Renal cortical epithelial cell (primary cell): ENCODE results near the gene ZNF334. TPM values are rescaled to one million over a fixed set of nuclear protein-coding genes. Genes with fewer than 3 reads are reported as not detected.

Experiments
- DNase-seq: peaks from one replicate; pipeline ENCODE4 v3.0.0-alpha.2; 2011; ENCODE audit warnings: low read depth
- total RNA-seq: library from RNA; depleted of rRNA; stranded (reverse); fragments of >200 nt; gene quantifications from 2 replicates; pipeline ENCODE4 v1.2.3, GENCODE V29; 2014

Gene ZNF334
- total RNA-seq = 1.7 and 8.1 TPM in 2 replicates

DNA sequence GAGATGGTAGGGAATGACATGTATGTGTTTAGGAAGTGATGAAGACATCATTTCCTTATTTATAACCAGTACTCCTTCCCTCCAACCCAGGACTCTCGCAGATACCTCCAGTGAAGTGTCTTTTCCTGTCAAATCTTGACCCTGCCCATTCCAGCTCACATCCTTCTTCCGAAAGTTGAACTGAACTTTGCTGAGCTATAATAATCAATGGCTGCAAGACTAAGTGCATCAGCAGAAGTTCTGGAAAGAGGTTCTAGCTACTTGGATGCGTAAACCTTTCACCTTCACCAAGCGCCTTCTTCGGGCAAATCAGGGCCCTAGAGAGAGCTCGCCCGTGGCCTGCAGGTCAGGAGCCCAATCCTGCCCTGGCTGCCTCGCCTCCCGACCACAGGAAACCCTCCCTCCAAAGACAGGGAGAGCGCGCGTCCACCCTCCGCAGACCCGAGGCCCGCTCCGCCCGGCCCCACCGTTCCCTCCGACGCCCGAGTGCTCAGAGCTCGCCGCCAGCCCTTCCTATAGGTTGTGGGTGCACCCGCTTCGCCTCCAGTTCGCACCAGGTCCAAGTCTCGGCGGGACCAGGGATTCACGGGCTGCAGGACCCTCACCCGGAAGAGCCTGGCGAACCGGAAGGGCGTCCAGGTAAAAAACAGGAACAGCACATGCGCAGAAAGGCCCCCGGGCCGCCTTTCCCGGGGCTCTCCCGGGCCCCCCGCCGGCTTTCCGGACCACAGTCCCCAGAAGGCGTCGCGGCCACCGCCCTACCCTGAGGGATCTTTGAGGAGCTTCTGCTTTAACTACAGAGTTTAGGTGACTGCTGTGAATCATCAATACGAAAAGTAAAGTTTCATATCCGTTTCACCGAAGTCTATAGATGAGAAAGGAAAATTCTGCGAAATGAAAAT is at the start of gene ZNF334:
ZNF334 (minus strand) TSS at position 617 of the 902 bp plus-strand sequence. CDS start 1,457 bp downstream, outside the sequence.
- DNase-seq = peak; percentile 60

DNA sequence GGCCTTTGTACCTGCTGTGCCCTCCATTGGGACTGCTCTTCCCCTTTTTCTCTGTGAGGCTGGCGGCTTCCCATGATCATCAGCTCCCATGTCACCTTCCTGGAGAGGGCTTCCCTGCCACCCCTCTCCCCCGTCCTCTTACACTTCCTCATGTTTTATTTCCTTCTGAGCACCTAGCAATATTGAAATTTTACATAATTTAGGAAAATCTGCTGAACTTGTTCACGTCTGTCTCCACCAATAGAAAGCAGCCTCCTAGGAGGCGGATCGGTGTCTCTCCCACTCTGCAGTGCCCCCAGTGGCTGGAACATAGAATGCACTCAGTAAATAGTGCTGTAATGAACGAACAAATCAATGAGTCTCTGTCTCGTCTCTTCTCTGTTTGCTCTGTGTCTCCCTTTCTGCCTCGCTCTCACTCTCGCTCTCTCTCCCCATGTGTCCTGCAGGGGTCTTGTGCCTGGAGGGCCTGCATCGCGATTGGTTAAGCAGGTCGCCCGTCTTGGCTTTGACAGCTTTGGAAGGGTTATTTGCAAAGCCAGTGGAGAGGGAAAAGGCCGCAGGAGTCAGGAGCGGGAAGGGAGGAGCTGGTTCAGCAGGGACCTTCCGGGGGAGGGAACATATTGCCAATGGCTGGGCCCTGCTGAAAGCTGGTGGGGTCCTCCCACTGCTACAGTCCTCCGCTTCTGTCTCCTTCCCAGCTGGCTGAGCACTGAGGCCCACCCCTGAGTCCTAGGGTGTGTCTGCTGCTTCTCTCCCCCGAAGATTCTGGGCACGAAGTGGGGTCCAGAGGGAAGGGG is 49.2 kb upstream of the ZNF334 start:
- DNase-seq = peak; percentile 42

DNA sequence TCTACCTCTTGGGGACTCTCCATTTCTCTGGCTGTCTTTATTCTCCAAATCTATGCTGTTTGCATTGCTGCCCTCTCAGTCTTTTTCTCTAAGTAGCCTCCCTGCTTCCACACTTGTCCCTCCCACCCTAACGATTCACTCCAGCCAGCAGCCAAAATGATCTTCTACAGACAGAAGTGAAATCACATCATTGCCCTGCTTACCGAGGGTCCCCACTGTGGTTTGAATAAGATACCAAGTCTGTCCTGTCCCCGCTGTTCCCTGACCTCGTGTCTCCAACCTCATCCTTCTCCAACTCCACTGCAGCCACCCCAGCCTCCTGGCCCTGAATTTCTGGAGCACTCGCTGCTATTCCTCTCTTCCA is 48.6 kb upstream of the ZNF334 start:
- no peak for DNase-seq

DNA sequence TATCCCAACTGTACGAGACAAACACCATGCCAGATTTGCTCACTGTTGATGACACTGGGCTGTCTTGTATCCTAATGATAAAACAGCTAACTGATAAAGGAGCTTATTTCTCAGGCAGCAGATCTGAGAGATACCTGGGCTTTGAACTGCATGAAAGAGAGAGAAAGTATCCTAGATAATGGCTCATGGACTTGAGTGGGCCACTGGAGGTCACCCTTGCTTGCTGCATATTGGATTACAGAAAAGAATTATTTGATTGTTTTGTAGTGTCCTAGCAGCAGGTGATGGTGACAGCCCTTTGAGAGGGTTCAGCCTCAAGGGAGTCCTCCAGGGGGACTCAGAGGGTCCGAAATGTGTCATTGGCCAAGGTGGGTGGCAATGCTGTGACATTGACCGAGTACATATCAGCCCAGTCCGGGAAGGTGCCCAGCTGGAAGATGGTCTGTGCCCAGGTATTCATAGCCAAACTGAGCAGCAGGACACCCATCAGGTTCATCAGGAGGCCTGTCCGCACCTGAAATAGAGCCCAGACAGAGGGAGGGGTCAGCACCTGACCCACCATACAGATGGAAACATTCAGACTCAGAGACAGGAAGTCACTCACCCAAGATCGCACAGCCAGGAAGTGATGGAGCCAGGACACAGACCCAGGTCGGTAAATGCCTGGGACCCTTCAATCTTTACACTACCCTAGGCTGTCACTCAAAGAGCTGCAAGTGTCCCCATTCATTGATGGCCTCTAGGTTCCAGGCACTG is 46.5 kb upstream of the ZNF334 start:
- no peak for DNase-seq

DNA sequence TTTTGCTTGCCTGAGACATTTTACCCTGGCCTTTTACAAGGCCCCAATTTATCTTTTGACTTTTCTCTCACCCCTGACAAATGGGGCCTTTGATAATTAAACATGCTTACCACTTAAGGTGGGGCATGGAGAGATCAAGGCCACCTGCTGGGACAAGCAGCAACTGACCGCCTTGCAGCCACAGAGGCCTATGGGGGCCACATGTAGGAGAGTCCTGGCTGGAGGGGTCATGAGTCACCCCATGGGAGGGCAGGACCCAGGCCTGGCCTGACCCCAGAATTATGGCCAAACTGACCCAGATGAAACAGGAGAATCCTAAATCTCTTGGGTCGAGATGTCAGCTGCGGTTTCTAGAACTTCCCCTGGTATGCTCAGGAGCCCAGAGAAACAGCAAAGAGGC is 45.6 kb upstream of the ZNF334 start:
- DNase-seq = no peak

DNA sequence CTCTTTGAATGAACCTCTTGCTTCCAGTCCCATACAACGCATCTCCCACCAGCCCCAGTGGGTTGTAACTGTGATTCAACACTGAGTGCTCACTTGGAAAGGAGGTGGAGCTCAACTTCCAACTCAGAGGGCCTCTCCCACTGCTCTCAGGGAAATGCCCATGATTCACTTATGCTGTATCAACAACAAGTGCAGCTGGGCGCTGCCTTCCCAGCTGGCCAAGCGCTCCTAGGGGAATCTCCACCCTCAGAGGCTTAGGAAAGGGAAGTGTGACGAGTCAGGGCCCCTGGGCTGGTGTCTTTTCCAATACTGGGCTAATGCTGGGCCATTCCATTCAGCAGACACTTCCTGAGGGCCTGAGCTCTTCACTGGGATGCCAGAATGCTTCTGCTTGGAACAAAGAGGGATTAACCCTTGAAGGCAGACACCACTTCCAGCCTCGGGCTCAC is 45.2 kb upstream of the ZNF334 start:
- DNase-seq = peak; percentile 94

DNA sequence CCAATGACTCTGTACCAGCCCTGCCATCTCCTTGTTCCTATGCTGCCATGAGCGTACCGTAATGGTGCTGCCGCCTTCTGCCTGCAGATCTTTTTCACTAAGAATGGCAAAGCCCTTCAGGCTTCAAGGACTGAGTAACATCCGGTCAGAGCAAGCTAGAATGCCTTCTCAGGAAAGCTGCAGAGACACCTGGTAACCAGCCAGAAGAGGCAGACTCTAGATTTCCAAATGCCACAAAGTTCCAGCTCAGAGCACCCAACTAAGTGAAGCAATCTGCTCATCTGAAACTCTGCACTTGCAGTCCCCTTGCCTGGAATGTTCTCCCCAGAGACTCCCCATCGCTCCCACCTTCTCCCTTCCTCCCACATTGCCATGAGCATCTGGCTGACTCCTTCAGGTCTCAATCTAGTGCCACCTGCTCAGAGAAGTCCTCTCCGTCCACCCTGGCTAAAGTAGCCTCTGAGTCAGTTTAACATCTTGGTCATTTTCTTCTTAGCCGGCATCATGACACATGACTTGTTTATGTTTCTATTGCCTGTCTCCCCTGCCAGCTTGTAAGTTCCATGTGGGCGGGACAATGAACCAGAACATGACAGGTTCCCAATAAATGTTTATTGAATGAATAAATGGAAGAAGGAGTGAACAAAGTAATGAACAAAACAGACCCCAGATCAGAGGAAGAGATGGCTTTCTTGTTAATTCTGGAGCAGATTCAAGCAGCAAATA is 44.0 kb upstream of the ZNF334 start:
- DNase-seq = peak; percentile 85

DNA sequence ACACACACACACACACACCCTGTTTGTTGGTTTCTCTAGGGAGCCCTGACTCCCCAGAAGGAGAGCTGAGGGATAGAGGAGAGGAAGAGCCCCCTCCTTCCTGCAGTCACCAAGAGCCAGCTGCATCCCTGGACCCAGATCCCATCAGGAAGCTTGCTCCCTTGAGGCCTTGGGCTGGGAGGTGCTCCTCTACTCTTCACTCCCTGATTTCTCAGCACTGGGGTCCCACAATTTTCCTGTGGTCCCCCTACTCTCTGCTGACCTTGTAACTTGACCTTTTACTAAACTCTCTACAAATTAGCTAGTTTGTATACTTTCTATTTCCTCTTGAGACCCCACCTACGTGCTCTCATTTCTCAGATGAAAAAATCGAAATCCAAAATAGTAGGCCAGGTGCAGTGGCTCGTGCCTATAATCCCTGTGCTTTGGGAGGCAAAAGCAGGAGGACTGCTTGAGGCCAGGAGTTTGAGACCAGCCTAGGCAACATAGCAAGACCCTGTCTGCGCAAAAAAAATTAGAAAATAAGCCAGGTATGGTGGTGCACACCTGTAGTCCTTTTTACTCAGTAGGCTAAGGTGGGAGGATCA is 42.1 kb upstream of the ZNF334 start:
- no peak for DNase-seq

DNA sequence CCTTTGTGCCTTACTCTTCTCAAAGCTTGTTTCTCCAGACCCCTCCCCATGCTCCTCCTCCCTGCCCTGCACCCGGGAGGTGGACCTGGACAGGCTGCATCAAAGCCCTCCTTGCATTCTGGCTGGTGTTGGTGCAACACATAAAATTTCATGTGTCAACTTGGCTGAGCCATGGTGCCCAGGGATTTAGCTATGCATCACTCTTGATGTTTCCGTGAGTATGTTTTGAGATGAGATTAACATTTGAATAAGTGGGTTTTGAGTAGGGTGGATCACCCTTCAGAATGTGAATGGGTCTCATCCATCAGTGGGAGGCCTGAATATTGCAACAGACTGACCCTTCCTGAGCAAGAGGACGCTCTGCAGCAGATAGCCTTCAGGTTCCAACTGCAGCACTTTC is 41.5 kb upstream of the ZNF334 start:
- DNase-seq = no peak

DNA sequence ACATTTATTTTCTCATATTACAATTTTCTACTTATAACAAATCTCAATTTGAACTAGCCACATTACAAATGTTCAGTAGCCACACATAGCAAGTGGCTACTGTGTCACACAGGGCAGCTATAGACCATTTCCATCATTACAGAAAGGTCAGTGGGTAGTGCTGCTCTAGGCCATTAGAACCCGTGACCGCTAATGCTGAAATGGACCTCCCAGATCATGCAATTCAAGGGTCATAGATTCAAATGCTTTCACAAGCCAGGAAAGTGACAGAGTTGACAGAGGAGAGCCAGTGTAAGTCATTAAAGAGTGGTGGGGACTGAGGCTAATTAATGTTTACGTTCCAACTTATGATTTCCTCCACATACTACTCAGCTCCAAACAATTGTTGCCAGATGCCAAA is 40.6 kb upstream of the ZNF334 start:
- no peak for DNase-seq

DNA sequence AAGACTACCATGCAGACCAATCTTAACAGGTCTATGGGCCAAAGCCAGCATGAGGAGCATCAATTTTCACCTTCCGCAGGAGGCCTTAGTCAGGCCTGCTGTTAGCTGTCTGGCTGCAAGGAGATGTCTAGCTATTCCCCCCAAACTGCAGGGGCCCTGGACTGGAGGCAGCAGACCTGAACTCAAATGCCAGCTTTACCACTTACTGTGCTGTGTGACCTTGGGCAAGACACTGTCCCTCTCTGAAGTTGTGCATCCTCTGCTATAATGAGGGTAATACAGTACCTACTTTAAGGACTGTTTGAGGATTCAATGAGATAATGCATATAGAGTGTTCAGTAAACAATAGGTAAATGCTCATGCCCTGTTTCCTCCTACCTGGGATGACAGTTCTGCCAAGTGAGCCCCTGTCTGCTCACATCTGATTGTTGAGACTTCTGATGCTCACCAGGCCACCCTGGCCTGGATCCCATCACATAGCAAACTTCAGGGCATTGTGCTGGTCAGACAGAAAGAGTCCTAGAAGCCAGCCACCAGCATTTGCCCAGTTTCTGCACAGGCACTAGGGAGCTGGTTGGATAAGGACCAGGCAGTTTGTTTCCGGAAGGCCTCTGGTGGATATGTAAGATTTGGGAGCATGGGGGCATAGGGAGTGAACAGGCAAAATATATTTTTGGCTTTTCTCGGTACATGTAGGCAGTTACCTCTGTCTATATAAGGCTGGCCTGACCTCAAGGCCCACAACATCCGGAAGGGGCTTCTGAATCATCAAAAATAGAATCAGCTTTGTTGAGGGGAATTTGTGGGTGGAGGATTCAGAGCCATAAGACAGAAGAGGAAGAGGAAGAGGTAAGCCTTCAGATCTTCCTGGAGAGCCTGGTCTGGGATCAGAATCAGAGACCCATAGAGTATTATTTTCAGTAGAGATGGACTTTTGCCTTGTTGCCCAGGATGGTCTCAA is 39.4 kb upstream of the ZNF334 start:
- DNase-seq = no peak

DNA sequence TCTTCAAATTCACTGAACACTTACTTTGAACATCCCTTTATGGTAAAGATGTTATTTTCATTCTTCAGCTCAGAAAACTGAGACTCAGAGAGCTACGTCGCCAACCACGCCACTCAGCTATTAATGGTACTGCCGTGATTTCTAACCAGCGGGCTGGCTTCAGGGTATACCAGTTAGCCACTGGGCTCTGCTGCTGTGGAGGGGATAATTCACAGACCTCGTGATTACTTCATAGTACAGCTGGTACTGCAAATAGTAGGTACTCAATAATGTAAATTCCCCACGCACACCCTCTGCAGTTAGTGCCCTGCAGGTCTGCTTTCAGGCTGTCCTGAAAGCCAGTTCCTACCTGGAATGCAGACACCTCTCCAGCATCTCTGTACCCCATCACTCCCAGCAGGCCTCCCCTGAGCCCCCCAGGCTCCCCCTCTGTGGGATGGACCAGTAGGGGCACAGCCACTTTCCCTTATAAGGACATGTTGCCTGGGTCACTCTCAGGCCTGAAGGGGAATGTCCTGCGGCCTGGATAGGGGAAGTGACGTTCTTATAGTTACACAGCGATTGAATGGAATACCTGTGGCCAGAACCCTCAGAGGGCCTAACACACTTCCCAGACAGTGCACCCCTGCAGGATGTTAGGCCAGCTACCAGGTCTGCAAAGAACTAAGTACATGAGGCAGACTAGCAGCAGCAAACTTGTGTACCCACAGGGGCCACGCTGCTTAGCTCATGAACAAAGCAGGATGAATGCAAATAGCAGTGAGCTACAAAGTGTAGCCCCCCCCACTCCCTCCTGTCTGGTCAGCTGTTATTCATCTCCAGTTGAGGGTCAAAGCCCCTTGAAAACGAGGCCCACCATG is 38.4 kb upstream of the ZNF334 start:
- DNase-seq = no peak

DNA sequence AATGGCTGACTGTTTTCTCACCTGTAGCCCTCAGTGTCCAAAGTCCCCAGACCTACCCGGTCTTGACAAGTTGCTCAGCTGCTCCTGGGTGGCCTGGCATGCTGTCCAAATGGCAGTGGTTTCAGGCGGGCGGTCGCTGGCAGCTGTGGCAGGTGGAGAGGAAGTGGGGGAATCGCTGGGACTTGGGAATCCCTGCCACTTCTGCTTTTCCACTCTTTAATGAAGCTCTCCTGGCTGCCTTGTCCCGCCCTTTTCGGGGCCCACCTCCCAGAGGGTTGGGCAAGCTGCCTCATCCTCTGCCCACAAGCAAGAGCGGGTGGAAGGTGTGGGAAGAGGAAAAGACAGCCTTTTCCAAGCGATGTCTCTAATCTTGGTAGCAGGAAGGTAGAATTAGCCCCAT is 37.1 kb upstream of the ZNF334 start, which contains the start of gene OCSTAMP:
OCSTAMP (minus strand) TSS at position 194 of the 400 bp plus-strand sequence; CDS start at position 100, 94 bp downstream.
- DNase-seq = no peak

DNA sequence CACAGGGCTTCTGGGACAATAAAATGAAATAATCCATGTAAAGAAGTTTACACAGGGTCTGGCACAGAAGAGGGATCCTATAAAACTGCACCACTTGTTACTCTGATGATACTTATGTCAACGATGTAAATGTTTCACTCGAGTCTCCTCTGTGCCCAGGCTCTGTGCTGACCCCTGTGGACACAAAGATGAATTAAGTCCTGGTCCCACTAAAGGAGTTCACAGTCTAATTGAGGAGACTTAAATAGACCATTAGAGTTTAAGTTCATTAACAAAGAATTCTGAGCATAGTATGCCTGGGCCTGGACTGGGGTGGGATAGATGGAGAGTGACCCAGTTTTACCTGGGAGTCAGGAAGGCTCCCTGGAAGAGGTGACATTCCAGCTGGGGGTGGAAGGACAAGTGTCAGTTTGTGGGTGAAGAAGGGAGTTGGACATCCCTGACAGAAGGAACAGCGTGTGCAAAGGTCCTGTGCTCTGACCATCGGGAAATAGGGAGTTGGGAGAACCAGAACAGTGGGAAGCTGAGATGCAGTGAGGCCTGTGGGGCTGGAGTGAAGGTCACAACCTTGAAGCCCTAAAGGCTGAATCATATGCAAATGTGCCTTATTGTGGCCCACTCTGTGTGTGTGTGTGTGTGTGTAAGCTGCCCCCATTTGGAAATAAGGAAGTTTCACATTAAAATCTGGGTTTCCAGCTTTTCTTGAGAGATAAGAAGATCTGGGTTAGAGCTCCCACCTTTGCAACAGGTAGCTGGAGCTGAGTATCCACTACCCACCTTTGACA is 36.0 kb upstream of the ZNF334 start:
- no peak for DNase-seq

DNA sequence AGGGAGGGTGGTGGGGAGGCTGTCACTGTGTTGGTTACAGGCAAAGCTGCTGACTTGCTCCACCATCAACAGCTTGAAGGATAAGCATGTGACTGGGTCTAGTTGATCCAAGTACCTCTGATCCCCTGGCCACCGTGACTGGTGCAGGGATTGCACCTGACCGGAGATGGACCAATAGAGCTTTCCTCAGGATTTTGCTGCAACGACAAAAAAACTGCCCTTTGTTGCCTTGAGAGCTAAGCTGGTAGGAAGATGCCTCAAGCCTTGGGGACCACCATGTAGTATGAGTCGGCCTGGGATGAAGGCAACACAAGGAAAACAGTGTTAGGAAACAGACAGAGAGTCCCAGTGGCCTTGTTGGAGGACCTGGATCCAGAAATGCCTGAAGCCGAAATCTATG is 35.3 kb upstream of the ZNF334 start:
- DNase-seq = no peak

DNA sequence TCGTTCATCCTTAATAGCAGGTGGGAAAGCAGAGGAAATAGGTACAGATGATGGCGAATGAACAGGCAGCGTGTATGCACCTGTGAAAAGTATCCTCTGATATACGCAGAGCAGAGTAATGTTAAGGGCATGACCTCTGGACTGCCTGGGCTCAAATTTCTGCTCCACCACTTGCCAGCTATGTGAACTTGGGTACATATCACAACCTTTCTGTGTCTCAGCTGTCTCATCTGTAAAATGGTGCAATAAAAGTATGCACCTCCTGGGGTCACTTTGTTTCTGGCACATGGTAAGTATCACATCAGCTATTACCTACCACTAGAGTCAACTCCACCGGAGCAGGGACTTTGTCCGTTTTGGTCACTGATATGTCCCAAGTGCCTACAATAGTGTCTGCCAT is 34.6 kb upstream of the ZNF334 start:
- no peak for DNase-seq

DNA sequence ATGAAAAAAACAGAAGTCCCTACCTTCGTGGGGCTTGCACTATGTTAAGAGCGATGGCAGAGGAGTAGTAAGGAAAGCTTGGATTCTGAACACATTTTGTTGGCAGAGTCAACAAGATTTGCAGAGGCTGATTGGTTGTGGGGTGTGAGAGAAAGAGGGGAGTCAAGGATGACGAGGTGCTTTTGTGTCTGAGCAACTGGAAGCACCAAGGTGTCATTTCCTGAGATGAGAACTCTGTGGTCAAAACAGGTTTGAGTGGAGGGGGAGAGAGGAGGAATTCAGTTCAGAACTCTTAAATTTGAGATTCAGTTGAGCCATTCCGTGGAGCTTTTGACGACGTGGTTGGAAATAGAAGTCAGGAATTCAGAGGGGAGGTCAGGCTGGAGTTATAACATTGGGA is 33.6 kb upstream of the ZNF334 start:
- no peak for DNase-seq

DNA sequence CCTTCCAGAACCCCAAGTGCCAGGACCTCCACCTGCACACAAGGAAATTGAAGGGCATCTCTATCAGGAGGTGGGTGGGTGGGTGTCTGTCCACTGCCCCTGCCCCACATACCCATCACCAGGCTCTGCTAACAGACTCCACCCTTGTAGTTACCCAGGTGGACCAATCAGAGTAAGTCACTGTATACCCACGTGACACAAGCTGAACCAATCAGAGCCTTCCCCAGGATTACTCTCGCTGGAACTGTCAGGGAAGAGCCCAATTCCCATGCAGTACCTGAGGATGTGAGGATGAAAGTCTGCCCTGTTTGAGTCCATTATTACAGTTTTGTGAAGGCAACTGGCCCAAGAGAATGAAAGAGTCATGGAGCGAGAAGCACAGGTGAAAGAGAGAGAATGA is 32.9 kb upstream of the ZNF334 start:
- no peak for DNase-seq
